Skeletal muscle satellite cell (primary cell): ENCODE measurements around the gene ZNF215.
"Not testable (repeated sequence)": the region's sequence is repeated elsewhere in the genome, so short reads cannot be mapped to it uniquely, and the experiment has no call there.

Source experiments
- H3K27me3 ChIP-seq: 2 replicates; pipeline ENCODE4 v1.7.0; 2013; ENCODE audit warnings: low read length; ENCODE audit not compliant: control insufficient read depth, insufficient read depth
- H3K36me3 ChIP-seq: 2 replicates; pipeline ENCODE4 v1.7.0; 2013; ENCODE audit warnings: mild to moderate bottlenecking, control low read depth, low read length; ENCODE audit not compliant: insufficient read depth
- H3K4me1 ChIP-seq: 2 replicates; pipeline ENCODE4 v1.7.0; 2013; ENCODE audit warnings: low read length; ENCODE audit not compliant: control insufficient read depth, insufficient read depth
- H3K4me2 ChIP-seq: 2 replicates; pipeline ENCODE4 v1.7.0; 2013; ENCODE audit warnings: mild to moderate bottlenecking, low read length
- H3K4me3 ChIP-seq: 2 replicates; pipeline ENCODE4 v1.7.0; 2013; ENCODE audit warnings: low read length
- H3K9ac ChIP-seq: 2 replicates; pipeline ENCODE4 v1.7.0; 2013; ENCODE audit warnings: mild to moderate bottlenecking, low read depth, low read length, moderate library complexity
- H3K9me3 ChIP-seq: replicated peaks from 2 replicates; pipeline ENCODE4 v1.7.0; 2013; ENCODE audit warnings: mild to moderate bottlenecking, control low read depth, low read length

ZNF215 gene

DNA sequence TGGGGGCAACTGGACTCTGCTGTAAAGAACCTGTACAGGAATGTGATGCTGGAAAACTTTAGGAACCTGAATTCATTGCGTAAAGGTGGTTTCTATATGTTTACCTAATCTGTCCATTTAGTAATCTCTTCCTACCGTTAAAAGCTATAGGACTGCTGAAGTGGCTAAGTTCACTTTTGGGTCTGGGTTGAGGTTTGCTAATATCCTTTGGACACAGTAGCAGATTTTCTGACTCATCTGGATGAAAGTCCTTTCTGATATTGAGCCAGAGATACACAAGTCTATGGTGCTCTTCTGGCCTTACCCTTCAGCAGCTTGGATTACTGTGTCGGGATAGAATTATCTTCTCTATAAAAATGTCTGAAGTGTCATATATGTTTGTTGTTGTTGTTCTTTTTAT is 16.9 kb downstream of the ZNF215 start:
- H3K9me3 ChIP-seq, result no peaks in the 10 kb centered on the region
- H3K36me3 ChIP-seq, result no peaks in the 10 kb centered on the region
- H3K4me3 ChIP-seq, result no peak overlapping the region
- H3K4me1 ChIP-seq, result no peaks in the 10 kb centered on the region
- no peak overlapping the region for H3K9ac ChIP-seq
- H3K27me3 ChIP-seq, result no peaks in the 10 kb centered on the region
- H3K4me2 ChIP-seq, result no peak overlapping the region

DNA sequence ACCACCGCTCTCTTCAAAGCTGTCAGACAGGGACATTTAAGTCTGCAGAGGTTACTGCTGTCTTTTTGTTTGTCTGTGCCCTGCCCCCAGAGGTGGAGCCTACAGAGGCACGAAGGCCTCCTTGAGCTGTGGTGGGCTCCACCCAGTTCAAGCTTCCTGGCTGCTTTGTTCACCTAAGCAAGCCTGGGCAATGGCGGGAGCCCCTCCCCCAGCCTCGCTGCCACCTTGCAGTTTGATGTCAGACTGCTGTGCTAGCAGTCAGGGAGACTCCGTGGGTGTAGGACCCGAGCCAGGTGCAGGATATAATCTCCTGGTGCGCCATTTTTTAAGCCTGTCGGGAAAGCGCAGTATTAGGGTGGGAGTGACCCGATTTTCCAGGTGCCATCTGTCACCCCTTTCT is 28.0 kb downstream of the ZNF215 start:
- not testable (repeated sequence) for H3K4me3 ChIP-seq, H3K4me2 ChIP-seq, H3K9ac ChIP-seq, H3K9me3 ChIP-seq, H3K27me3 ChIP-seq, H3K4me1 ChIP-seq, H3K36me3 ChIP-seq

DNA sequence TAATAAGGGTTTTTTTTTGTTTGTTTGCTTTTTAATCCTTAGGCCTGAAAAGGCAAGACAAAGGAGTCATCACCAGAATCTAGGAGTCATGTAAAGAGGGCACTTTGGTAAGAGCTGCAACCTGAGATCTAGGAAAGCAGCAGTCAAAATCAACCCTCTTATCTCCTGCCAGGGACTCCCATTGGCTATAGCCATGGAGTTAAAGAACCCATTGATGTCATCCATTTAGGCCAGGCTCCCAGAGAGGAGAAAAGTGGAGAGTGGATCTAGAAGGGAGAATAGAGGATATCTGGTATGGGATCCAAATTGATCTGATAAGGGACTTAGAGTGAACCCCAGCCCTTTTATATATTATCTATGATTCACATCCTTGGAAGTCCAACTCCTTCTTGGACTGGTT is 35.9 kb downstream of the ZNF215 start:
- no peak overlapping the region for H3K9ac ChIP-seq
- no peaks in the 10 kb centered on the region for H3K4me1 ChIP-seq
- H3K27me3 ChIP-seq, result no peaks in the 10 kb centered on the region
- no peak overlapping the region for H3K4me3 ChIP-seq
- no peaks in the 10 kb centered on the region for H3K9me3 ChIP-seq
- no peaks in the 10 kb centered on the region for H3K36me3 ChIP-seq
- no peak overlapping the region for H3K4me2 ChIP-seq

DNA sequence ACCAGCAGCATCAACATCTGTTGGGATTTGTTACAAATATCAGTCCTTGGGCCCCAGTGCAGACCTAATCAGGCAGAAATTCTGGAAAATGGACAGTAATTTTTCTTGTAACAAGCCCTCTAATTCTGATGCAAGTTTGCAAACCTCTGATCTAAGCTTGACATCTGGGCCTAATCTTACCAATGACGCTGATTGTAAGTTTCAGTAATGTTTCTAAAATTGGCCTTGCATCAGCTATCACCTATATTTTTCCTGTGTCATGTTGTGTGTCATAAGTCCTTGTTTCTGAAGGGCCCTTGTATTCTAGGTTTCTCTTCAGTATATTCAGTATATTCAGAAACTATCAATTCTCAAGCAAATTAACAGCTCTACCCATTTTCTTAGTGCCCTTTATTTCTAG is 36.4 kb downstream of the ZNF215 start:
- H3K9ac ChIP-seq, result no peak overlapping the region
- H3K9me3 ChIP-seq, result no peaks in the 10 kb centered on the region

DNA sequence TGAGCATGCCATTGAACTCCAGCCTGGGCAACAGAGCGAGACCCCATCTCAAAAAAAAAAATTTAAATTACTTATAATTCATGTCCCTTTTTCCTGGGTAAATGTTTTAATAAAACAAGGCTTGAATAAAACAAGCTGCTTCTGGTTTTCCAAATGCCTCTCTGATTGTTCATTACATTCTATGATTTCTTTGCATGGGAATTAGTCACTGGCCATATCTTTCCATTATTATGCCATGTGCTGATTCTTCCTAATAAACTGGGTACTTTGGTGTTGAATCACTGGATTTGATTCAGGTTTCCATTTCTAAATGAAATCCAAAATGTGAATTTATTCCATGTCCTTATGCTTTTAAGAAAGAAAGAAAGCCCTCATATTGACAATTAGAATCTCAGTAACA is 42.6 kb downstream of the ZNF215 start:
- no peaks in the 10 kb centered on the region for H3K27me3 ChIP-seq
- no peaks in the 10 kb centered on the region for H3K9me3 ChIP-seq
- H3K4me1 ChIP-seq, result peaks cover 17% of the 10 kb centered on the region
- peak overlapping the region; percentile 38 for H3K9ac ChIP-seq
- no peak overlapping the region for H3K4me3 ChIP-seq
- no peak overlapping the region for H3K4me2 ChIP-seq
- H3K36me3 ChIP-seq, result no peaks in the 10 kb centered on the region

More for the DNA sequence above, 36.4 kb downstream of the ZNF215 start:
- no peaks in the 10 kb centered on the region for H3K27me3 ChIP-seq
- H3K4me3 ChIP-seq, result no peak overlapping the region
- H3K4me2 ChIP-seq, result no peak overlapping the region
- H3K36me3 ChIP-seq, result no peaks in the 10 kb centered on the region
- H3K4me1 ChIP-seq, result no peaks in the 10 kb centered on the region

DNA sequence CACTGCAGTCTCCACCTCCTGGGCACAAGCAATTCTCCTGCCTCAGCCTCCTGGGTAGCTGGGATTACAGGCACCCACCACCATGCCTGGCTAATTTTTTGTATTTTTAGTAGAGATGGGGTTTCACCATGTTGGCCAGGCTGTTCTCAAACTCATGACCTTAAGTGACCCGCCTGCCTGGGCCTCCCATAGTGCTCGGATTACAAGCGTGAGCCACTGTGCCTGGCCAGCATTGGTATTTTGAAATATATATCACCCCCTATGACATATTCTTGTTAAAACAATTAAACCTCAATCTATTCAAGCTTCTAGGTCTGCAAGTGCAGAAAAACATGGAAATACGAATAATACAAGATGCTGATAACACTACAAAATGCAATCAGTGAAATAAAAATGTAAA is 43.6 kb downstream of the ZNF215 start:
- peaks cover 17% of the 10 kb centered on the region for H3K4me1 ChIP-seq
- H3K9ac ChIP-seq, result not testable (repeated sequence)

DNA sequence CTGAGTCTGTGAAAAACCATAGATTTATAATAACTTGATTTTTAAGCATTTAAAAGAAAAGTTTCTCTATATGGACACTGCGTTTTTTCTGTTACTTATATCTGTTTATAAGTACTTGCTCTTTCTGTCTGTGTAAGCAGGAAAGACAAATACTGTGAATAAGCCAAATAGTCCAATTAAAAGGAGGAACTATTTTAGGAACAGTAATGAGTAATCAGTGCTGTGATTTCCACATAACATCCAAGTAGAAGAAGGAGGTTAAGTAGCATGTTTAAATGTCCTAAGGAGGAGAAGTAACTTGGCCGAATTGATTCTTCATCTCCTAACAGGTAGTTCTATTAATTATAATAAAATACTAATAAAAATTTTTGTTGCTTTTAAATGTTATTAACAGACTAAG is 53.1 kb downstream of the ZNF215 start:
- no peaks in the 10 kb centered on the region for H3K9me3 ChIP-seq

More for the DNA sequence above, 43.6 kb downstream of the ZNF215 start:
- not testable (repeated sequence) for H3K4me3 ChIP-seq, H3K36me3 ChIP-seq, H3K27me3 ChIP-seq, H3K4me2 ChIP-seq, H3K9me3 ChIP-seq

DNA sequence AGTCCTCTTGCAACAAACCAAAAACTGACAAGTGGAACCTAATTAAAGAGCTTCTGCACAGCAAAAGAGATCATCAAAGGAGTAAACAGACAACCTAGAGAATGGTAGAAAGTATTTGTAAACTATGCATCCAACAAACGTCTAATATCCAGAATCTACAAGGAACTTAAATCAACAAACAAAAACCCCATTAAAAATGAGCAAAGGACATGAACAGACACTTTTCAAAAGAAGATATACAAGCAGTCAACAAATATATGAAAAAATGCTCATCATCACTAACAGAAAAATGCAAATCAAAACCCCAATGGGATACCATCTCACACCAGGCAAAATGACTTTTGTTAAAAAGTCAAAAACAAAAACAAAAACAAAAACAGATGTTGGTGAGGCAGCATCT is 60.3 kb downstream of the ZNF215 start:
- Histone ChIP-seq H3K9ac (no peak overlapping the region), H3K4me2 (no peak overlapping the region), H3K9me3 (no peaks in the 10 kb centered on the region), H3K36me3 (no peaks in the 10 kb centered on the region), H3K4me1 (peaks cover 15% of the 10 kb centered on the region), H3K4me3 (no peak overlapping the region), H3K27me3 (no peaks in the 10 kb centered on the region)

More for the DNA sequence above, 53.1 kb downstream of the ZNF215 start:
- no peaks in the 10 kb centered on the region for H3K36me3 ChIP-seq
- no peaks in the 10 kb centered on the region for H3K4me1 ChIP-seq
- no peak overlapping the region for H3K4me3 ChIP-seq
- no peaks in the 10 kb centered on the region for H3K27me3 ChIP-seq
- no peak overlapping the region for H3K9ac ChIP-seq
- no peak overlapping the region for H3K4me2 ChIP-seq

DNA sequence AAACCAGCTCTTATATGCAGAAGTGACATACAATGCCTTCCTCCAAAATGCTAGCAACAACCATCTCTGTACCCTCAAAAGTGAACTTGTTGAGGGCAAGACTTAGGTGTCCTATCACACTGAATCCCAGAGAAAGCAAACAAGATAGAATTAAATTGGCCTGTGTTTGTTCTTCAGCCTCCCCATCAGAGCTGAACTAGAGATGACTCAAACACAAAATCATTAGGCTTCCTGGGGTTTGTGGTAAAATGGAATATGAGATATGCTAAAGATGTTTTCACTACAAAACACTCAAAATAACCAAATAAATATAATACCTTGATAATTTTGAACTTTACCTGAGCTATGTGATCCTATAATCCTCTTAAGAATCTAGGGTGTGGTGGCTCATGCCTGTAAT is 62.3 kb downstream of the ZNF215 start:
- H3K4me1 ChIP-seq, result peaks cover 32% of the 10 kb centered on the region
- H3K4me3 ChIP-seq, result no peak overlapping the region
- no peaks in the 10 kb centered on the region for H3K9me3 ChIP-seq
- no peaks in the 10 kb centered on the region for H3K27me3 ChIP-seq
- H3K36me3 ChIP-seq, result no peaks in the 10 kb centered on the region
- no peak overlapping the region for H3K4me2 ChIP-seq
- no peak overlapping the region for H3K9ac ChIP-seq

DNA sequence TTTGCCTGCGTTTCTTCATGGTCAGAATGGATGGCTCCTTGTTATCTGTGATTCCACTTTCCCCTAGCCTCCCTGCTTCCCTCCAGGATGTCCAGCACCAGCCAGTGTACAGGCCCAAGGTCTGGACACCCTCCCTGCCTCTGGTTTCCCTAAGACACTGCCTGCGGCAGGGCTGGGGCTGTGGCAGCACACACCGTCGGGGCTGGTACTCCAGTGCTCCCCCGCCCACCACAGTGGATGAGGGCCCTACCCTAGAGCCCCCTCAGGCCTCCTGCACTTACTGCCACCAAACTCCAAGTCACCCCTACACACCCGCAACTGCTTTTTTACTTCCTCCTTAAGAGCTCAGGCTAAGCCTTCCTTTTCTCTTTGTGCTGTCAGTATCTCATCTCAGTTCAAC is 65.0 kb downstream of the ZNF215 start:
- H3K4me1 ChIP-seq, result peaks cover 35% of the 10 kb centered on the region
- no peaks in the 10 kb centered on the region for H3K36me3 ChIP-seq
- H3K4me3 ChIP-seq, result no peak overlapping the region
- no peaks in the 10 kb centered on the region for H3K9me3 ChIP-seq
- no peak overlapping the region for H3K4me2 ChIP-seq
- no peak overlapping the region for H3K9ac ChIP-seq
- H3K27me3 ChIP-seq, result no peaks in the 10 kb centered on the region

DNA sequence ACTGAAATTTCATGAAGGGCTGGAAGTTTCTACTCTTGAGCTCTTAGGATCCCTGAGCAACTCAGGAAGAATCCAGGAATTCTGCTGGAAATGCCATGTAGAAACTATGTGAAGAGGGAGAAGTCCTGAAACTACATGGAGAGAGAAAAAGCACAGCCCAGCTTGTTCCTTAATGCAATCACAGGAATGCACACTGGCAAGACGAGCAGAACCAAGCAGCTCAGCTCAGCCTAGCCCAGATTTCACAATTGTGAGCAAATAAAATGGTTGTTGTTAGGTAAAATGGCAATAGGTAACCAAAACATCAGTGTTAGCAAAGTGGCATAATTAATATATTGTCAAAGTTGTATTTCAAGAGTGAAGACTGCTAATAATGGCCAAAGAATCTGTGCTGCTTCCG is 65.8 kb downstream of the ZNF215 start:
- Histone ChIP-seq H3K4me1 (peaks cover 35% of the 10 kb centered on the region), H3K27me3 (no peaks in the 10 kb centered on the region), H3K9ac (peak overlapping the region; percentile 43), H3K36me3 (no peaks in the 10 kb centered on the region), H3K4me3 (peak overlapping the region; percentile 8), H3K9me3 (no peaks in the 10 kb centered on the region), H3K4me2 (peak overlapping the region; percentile 63)

DNA sequence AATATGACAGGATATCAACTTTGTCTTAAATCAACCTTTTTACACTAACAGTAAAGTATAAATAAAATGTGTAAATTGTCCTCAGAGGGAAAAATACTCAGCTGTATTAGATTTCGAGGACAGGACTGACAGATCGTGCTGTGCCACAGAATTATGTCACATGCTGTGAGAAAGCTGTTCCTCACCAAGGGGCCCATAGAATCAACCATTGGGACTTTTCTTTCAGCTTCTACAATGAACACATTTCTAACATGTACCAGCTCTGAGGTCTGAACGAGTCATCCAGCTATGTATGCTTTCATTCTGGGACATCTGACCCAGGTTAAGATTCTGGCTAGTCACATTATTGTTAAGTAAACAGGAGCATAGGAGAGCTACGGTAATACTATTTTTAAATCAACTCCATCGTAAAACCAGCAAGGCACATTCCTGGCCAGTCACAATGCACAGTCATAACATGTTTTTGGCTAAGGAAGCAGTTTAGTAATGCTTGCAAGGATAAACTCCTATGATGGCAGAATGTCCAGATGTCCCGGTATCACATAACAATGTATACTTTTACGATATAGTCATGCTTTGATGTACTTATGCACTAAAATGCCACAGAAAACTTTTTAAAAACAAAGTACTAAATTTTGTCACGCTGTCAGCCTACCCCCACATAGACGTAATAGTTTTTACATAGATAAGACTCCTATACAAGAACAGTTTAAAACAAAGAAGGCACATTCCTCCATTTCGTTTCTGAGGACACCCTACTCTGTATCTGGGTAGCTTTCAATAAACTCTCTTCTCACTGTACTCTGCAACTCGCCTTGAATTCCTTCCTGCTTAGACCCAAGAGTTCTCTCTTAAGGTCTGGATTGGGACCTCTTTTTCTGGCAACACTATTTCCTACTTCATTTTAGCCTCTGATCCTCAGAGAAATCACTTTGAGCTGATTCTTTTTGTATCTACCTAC is 66.5 kb downstream of the ZNF215 start:
- Histone ChIP-seq H3K9ac (peak overlapping the region; percentile 46), H3K4me2 (peak overlapping the region; percentile 63), H3K9me3 (no peaks in the 10 kb centered on the region), H3K4me1 (peaks cover 35% of the 10 kb centered on the region), H3K27me3 (no peaks in the 10 kb centered on the region), H3K4me3 (peak overlapping the region; percentile 18), H3K36me3 (no peaks in the 10 kb centered on the region)
